HG02943 (cell line): ENCODE results near the gene SCGB1D1.

Experiments used
- ATAC-seq: cut with Tn5 transposase; IDR thresholded peaks from one replicate; pipeline ENCODE4 v1.9.1; 2021; ENCODE audit warnings: mild to moderate bottlenecking, low read depth, moderate library complexity; ENCODE audit not compliant: unreplicated experiment

Gene SCGB1D1

DNA sequence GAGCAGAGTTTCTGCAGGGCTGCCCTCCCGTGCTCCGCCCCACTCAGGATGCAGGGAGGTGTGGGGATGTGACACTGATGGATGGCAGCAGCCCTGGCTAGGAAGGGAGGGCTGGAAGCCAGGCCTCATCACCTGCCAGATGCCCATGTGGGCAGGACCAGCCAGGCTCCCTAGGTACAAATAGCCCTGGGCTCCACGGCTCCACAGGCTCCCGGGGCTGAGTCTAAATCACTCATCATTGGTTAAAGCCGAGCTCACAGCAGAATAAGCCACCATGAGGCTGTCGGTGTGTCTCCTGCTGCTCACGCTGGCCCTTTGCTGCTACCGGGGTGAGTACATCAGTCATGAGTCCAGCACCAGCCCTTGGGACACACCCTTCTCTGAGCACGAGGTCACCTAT lies at the start of gene SCGB1D1:
Gene SCGB1D1, plus strand, starts transcription at position 206 of the 400 bp plus-strand sequence. Its CDS starts 69 bp downstream, at position 275.
- ATAC-seq: no peak

DNA sequence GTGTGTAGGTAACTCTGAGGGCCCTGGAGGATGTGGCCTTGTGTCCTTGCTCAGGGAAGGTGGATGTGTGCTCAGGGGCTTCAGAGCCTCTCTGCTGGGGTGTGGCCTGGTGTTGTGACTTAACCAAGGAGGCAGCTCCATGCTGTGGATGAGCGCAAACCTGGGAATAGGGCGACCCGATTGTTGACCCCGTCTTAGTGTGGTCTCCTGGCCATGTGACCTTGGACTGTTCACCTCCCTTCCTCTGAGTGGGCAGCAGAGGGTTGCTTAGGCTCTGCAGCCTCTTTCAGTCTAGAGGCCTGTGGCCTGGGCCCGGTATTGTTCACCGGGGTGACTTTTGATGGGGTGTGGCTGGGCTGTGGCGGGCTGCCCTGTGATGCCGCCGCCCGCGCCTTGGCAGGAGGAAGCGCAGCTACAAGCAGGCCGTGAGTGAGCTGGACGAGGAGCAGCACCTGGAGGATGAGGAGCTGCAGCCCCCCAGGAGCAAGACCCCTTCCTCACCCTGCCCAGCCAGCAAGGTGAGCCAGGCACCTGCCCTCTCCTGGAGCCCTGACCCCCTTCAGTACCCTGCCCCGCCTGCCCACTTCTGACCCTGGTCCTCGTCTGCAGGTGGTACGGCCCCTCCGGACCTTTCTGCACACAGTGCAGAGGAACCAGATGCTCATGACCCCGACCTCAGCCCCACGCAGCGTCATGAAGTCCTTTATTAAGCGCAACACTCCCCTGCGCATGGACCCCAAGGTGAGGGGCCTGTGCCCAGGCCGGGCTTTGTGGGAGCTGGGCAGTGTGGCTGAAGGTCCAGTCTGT lies 49.5 kb upstream of the SCGB1D1 start:
- no peak for ATAC-seq

DNA sequence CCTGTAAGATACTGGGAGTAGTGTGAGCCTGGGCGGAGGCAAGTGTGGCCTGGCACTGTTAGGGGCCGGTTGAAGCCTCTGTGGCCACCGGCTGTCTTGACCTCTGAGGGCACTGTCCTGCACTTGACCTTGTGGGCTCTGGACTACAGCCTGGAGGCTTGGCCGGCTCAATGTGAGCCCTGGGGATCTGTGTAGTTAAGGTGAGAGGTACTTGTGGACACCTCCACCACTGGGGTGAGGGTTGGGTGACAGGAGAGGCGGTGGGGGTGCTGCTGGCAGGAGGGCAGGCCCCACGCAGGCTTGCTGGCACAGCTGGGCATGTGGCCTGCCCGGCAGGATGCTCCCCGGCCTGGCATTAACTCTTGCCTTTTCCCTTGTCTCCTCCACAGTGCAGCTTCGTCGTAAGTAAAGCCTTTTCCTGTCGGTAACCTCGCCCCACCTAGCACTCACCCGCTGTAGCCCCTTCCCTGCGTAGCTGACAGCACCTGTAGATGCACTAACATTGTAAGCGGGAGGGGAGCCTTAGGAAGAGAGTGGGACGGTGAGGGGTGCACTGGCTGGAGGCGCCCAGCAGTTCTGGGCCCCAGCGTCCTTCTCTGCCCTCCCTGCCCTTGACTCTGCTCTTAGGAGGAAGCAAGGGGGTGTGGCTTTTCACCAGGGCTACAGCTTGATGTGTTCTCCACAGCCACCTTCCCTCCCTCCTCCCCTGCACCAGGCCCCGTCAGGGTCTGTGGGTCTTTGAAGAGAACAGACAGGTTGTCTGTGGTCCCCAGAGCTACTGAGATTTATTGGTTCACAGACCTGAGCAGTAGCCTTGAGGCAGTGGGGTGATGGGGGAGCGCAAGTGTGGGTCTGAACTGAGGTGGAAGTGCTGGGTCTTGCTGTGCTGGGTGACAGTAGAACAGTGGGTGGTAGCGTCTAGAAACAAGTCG lies 48.6 kb upstream of the SCGB1D1 start:
- no peak for ATAC-seq

DNA sequence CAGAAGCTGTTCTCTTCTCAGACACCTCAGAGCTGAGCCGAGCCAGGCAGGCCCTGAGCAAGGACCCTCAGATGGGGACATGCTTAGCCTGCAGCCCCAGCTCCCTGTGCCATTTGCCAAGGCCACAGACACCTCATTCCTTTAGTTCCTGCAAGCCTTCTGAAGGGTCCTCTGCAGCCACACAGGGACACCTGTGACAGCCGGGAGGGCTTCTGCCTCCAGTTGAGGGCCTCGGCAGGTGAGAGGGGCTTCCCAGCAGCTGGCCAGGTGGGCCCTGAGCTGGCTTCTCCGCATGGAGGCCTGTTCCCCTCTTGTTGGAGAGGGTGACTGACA lies 48.0 kb upstream of the SCGB1D1 start:
- ATAC-seq: no peak

GRCh38 chr11:62142921-62143320 lies 47.1 kb upstream of the SCGB1D1 start:
- no peak for ATAC-seq

DNA sequence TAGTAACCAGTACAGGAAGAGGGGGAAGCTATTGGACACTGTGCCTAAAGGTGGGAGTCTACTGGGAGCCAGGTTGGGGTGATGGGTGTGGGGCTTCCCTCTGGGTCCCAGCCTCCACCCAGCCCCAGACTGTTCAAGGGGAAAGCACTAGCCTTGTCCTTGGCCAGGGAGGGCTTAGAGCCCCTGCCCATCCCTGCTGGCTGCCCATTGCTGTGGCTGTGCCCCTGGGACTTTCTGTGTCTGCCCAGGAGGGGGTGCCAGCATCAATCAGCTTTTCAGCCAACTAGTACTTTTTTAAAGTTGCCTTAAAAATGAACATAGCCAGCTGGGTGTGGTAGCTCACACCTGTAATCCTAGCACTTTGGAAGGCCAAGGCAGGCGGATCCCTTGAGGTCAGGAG lies 46.3 kb upstream of the SCGB1D1 start:
- no peak for ATAC-seq

- ATAC-seq: no peak
Observed at GRCh38 chr11:62144641-62145255, 45.3 kb upstream of the SCGB1D1 start.

DNA sequence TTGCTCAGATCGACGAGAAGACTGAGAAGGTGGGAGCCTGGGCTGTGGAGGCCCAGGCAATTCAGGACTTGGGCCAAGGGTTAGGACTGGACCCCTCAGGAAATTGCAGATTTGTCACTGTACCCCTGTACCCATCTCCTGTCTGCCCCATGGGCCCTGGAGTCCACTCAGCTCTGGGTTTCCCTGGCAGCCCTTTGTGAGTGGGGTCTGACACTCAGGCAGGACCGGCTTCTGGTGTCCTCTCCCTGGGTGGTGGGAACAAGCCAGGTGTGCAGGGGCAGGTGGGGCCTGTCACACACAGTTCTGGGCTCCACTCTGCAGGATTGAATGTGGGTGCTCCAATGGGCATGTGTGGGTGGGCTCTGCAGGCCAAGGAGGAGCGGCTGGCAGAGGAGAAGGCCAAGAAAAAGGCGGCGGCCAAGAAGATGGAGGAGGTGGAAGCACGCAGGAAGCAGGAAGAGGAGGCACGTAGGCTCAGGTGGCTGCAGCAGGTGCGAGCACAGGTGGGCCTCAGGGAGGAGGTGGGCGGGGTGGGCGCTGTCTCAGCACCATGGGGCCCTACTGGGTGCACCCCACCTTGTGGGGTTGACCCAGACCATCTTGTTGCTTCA lies 44.6 kb upstream of the SCGB1D1 start:
- ATAC-seq: no peak

- ATAC-seq: no peak
Observed at GRCh38 chr11:62146476-62147200, 43.4 kb upstream of the SCGB1D1 start.

DNA sequence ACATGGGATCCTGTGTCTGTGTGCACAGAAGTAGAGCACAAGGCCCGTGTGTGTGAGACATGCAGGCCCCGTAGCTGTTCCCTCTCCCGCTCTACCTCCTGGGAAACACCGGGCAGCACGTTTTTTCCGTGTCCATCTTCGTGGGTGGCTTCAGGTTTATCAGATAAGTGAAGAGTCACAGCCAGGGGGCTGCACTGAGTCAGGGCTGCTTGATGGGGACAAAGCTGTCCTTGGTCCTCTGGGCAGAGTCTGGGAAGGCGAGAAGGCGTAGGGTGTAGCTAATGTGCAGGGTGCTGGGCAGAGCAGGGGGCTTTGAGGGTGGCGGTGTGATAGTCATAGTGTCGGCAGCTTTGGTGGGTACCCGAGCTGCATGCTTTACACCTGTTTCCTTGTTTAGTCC lies 42.5 kb upstream of the SCGB1D1 start:
- ATAC-seq: no peak

DNA sequence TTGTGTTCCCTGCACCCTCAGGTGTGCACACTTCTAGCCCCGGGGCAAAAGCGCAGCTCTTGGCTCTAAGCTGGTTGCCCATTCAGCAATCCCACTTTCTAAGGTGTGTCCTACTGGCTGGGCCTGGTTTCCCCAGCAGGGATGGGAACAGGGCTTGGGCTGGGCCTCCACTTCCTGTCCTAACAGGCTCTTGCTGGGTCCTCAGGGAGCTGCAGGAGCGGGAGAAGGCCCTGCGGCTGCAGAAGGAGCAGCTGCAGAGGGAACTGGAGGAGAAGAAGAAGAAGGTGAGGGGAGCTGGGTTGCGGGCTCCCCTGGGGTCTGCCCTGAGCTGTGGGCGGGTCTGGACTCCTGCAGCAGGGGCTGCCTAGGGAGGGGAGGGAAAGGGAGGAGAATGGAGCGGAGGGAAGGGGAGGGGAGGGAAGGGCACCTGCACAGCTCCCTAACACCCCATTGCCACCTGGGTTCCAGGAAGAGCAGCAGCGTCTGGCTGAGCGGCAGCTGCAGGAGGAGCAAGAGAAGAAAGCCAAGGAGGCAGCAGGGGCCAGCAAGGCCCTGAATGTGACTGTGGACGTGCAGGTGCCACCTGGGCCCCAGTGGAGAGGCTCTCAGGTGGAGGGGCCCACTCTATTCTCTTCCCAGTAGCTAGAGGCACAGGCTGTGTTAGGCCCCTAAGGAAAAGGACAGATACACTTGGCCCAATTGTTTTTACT lies 41.6 kb upstream of the SCGB1D1 start:
- ATAC-seq: no peak

DNA sequence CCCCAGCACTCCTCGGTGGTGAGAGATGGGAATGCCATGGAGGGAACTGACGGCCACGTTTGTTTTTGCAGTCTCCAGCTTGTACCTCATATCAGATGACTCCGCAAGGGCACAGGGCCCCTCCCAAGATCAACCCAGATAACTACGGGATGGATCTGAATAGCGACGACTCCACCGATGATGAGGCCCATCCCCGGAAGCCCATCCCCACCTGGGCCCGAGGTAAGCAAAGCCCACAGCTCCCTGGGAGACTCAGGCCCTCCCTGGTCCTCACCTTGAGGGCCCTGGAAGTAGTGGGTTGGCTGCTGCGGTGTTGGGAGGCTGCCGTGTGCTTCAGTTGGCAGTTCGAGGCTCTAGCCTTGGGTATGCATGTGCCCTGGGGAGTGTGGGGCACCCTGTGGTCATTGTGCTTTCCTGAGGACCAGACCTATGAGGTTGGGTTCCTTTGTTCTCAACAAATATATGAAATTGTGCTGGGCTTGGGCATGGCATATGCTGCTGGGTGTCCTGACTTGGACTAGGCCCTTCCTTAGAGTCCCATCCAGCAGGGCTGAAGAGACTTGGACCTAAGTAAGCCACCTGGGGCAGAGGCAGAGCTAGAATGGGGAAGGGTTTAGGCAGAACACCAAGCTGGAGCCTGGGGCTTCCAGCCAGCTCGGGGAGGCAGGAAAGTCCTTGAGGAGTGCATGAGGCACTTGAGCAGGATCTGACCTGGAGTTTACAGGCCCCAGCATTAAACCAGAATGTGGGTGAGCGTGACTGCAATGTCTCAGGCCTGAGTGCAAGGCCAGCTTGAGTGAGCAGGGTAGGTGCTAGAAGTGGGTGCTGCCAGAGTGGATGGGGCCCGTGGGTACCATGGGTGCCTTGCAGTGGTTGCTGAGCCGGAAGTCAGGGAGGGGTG lies 39.8 kb upstream of the SCGB1D1 start:
- ATAC-seq: no peak

- ATAC-seq: no peak
Observed at GRCh38 chr11:62150887-62151736, 38.9 kb upstream of the SCGB1D1 start.

DNA sequence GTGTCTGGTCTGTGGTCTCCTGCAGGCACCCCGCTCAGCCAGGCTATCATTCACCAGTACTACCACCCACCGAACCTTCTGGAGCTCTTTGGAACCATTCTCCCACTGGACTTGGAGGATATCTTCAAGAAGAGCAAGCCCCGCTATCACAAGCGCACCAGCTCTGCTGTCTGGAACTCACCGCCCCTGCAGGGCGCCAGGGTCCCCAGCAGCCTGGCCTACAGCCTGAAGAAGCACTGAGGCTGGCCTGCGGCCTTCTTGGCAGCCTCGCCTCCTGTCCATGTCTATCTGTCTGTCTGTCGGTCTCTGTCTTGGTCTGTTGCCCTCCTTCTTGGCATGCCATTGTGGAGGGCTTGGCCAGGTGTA lies 38.3 kb upstream of the SCGB1D1 start:
- no peak for ATAC-seq

GRCh38 chr11:62152245-62153086 lies 37.5 kb upstream of the SCGB1D1 start:
- no peak for ATAC-seq

DNA sequence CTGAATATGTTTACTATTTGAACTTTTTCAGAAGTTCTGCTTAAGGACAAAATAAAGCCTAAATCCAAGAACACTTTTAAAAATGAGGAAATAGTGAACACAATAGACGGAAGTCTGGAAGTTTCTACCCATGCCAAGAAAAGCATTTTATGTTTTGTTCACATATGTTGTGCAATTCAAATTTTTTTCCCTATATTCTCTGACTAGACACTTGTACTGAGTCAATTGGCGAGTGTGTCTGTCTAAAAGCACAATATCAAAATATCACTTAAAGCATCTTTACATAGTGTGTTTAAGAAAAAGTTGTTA lies 37.0 kb upstream of the SCGB1D1 start:
- ATAC-seq: no peak

DNA sequence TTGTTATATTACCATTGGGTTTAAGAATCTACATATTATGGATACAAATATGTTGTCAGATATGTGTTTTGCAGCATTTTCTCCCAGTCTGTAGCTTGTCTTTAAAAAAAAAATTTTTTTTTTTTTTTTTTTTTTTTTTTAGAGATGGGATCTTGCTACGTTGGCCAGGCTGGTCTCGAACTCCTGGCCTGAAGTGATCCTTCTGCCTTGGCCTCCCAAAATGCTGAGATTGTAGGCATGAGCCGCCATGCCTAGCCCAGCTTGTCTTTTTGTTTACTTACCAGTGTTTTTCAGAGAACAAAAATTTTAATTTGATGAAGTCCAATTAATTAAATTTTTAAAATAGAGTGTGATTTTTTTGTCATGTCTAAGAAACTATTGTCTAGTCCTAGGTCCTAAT lies 36.4 kb upstream of the SCGB1D1 start:
- ATAC-seq: no peak
